WTC11 (cell line): ENCODE measurements around the gene CCL17. TPM values are rescaled to one million over a fixed set of nuclear protein-coding genes. Genes with fewer than 3 reads are reported as not detected.

Experiments used
- ATAC-seq: fragments of 200-7000 bp; cut with Tn5 transposase; 2 replicates; pipeline ENCODE4 v1.10.0; 2021; ENCODE audit warnings: mild to moderate bottlenecking, moderate library complexity
- CTCF ChIA-PET: fragments of 300-600 bp; sonication (Branson Sonifier 250); formaldehyde crosslinking; loops from one replicate; lab custom pipeline; 2021; ENCODE audit warnings: antibody characterized with exemption; lab: Charles Lee
- POLR2A ChIA-PET: fragments of 350-600 bp; sonication (Branson Sonifier 250); formaldehyde crosslinking; loops from one replicate; lab custom pipeline; 2021; ENCODE audit warnings: antibody characterized with exemption; lab: Charles Lee
- DNase-seq: peaks from one replicate; pipeline ENCODE4 v3.0.0; 2021; ENCODE audit warnings: low spot score
- H3K27ac Mint-ChIP-seq: 2 replicates; pipeline ENCODE4 v1.8.0; 2021; ENCODE audit warnings: mixed read lengths
- H3K27me3 Mint-ChIP-seq: 2 replicates; pipeline ENCODE4 v1.8.0; 2021; ENCODE audit warnings: low read depth, mild to moderate bottlenecking, moderate library complexity, mixed read lengths
- H3K36me3 Mint-ChIP-seq: 2 replicates; pipeline ENCODE4 v1.8.0; 2021; ENCODE audit warnings: mixed read lengths
- H3K4me1 Mint-ChIP-seq: 2 replicates; pipeline ENCODE4 v1.8.0; 2022; ENCODE audit warnings: mixed read lengths
- H3K4me3 Mint-ChIP-seq: 2 replicates; pipeline ENCODE4 v1.8.0; 2021; ENCODE audit warnings: mild to moderate bottlenecking, moderate library complexity, mixed read lengths
- H3K9me3 Mint-ChIP-seq: 2 replicates; pipeline ENCODE4 v1.8.0; 2021; ENCODE audit warnings: mixed read lengths
- ATF6 ChIP-seq: sonication (generic); formaldehyde crosslinking; IDR thresholded peaks from 2 replicates; pipeline ENCODE4 v1.8.1; 2023; ENCODE audit warnings: mild to moderate bottlenecking, missing genetic modification reagents
- CBFB ChIP-seq: sonication (generic); formaldehyde crosslinking; IDR thresholded peaks from 2 replicates; pipeline ENCODE4 v1.8.1; 2022; ENCODE audit warnings: mild to moderate bottlenecking, low read depth, missing genetic modification reagents
- EMX1 ChIP-seq: fragments of 250-450 bp; sonication (Bioruptor Pico); IDR thresholded peaks from 2 replicates; pipeline ENCODE4 v1.8.0; 2021; ENCODE audit warnings: mild to moderate bottlenecking
- FOXK1 ChIP-seq: sonication (generic); formaldehyde crosslinking; IDR thresholded peaks from 2 replicates; pipeline ENCODE4 v1.8.0; 2022; ENCODE audit warnings: mild to moderate bottlenecking, moderate library complexity, missing genetic modification reagents
- GABPB1 ChIP-seq: sonication (generic); formaldehyde crosslinking; IDR thresholded peaks from 2 replicates; pipeline ENCODE4 v1.8.1; 2023; ENCODE audit warnings: mild to moderate bottlenecking, missing genetic modification reagents
- GTF2I ChIP-seq: fragments of 250-450 bp; sonication (Bioruptor Pico); conservative IDR thresholded peaks from 2 replicates; pipeline ENCODE4 v1.4.0; 2021; ENCODE audit warnings: mild to moderate bottlenecking
- HMGA2 ChIP-seq: fragments of 250-450 bp; sonication (Bioruptor Pico); IDR thresholded peaks from 2 replicates; pipeline ENCODE4 v1.4.0; 2021; ENCODE audit warnings: mild to moderate bottlenecking, moderate library complexity
- IRF1 ChIP-seq: sonication (generic); formaldehyde crosslinking; IDR thresholded peaks from 2 replicates; pipeline ENCODE4 v1.8.0; 2023; ENCODE audit warnings: missing genetic modification reagents
- IRF2 ChIP-seq: sonication (generic); formaldehyde crosslinking; IDR thresholded peaks from 2 replicates; pipeline ENCODE4 v1.8.0; 2022; ENCODE audit warnings: low read depth, missing genetic modification reagents, borderline replicate concordance
- JAZF1 ChIP-seq: fragments of 250-450 bp; sonication (Bioruptor Pico); IDR thresholded peaks from 2 replicates; pipeline ENCODE4 v1.9.0; 2021; ENCODE audit warnings: moderate library complexity, mild to moderate bottlenecking, inconsistent platforms
- JUN ChIP-seq: sonication (generic); formaldehyde crosslinking; IDR thresholded peaks from 2 replicates; pipeline ENCODE4 v1.8.0; 2023; ENCODE audit warnings: mild to moderate bottlenecking, missing genetic modification reagents
- KAT7 ChIP-seq: sonication (generic); formaldehyde crosslinking; IDR thresholded peaks from 2 replicates; pipeline ENCODE4 v1.8.1; 2023; ENCODE audit warnings: missing genetic modification reagents, mild to moderate bottlenecking, borderline replicate concordance
- NFATC4 ChIP-seq: fragments of 250-450 bp; sonication (Bioruptor Pico); IDR thresholded peaks from 2 replicates; pipeline ENCODE4 v1.9.0; 2021; ENCODE audit warnings: mild to moderate bottlenecking
- NR2C2 ChIP-seq: sonication (generic); formaldehyde crosslinking; IDR thresholded peaks from 2 replicates; pipeline ENCODE4 v1.8.0; 2022; ENCODE audit warnings: mild to moderate bottlenecking, missing genetic modification reagents
- NR3C1 ChIP-seq: sonication (generic); formaldehyde crosslinking; conservative IDR thresholded peaks from 2 replicates; pipeline ENCODE4 v1.8.1; 2023; ENCODE audit warnings: low read depth, mild to moderate bottlenecking, missing genetic modification reagents
- OVOL2 ChIP-seq: fragments of 250-450 bp; sonication (Bioruptor Pico); IDR thresholded peaks from 2 replicates; pipeline ENCODE4 v1.9.0; 2021; ENCODE audit warnings: mild to moderate bottlenecking, borderline replicate concordance
- PRRX2 ChIP-seq: fragments of 250-450 bp; sonication (Bioruptor Pico); IDR thresholded peaks from 2 replicates; pipeline ENCODE4 v1.8.0; 2021; ENCODE audit warnings: mild to moderate bottlenecking
- SMAD4 ChIP-seq: sonication (generic); formaldehyde crosslinking; IDR thresholded peaks from 2 replicates; pipeline ENCODE4 v1.8.0; 2022; ENCODE audit warnings: mild to moderate bottlenecking, missing genetic modification reagents
- SOX15 ChIP-seq: fragments of 250-450 bp; sonication (Bioruptor Pico); IDR thresholded peaks from 2 replicates; pipeline ENCODE4 v1.9.0; 2021; ENCODE audit warnings: mild to moderate bottlenecking
- TCF7 ChIP-seq: sonication (generic); formaldehyde crosslinking; IDR thresholded peaks from 2 replicates; pipeline ENCODE4 v1.8.0; 2022; ENCODE audit warnings: mild to moderate bottlenecking, low read depth, missing genetic modification reagents, moderate library complexity
- TEAD1 ChIP-seq: sonication (generic); formaldehyde crosslinking; IDR thresholded peaks from 2 replicates; pipeline ENCODE4 v1.8.0; 2022; ENCODE audit warnings: mild to moderate bottlenecking, missing genetic modification reagents
- TP53 ChIP-seq: sonication (generic); formaldehyde crosslinking; IDR thresholded peaks from 2 replicates; pipeline ENCODE4 v1.8.1; 2023; ENCODE audit warnings: mild to moderate bottlenecking, missing genetic modification reagents
- ZBTB21 ChIP-seq: sonication (generic); formaldehyde crosslinking; IDR thresholded peaks from 2 replicates; pipeline ENCODE4 v1.8.1; 2023; ENCODE audit warnings: mild to moderate bottlenecking, missing genetic modification reagents, borderline replicate concordance
- ZMAT4 ChIP-seq: fragments of 250-450 bp; sonication (Bioruptor Pico); IDR thresholded peaks from 2 replicates; pipeline ENCODE4 v1.9.0; 2021; ENCODE audit warnings: mild to moderate bottlenecking
- ZNF232 ChIP-seq: sonication (generic); formaldehyde crosslinking; IDR thresholded peaks from 2 replicates; pipeline ENCODE4 v1.8.0; 2022; ENCODE audit warnings: mild to moderate bottlenecking, missing genetic modification reagents
- ZNF263 ChIP-seq: sonication (generic); formaldehyde crosslinking; IDR thresholded peaks from 2 replicates; pipeline ENCODE4 v1.8.1; 2022; ENCODE audit warnings: low read depth, mild to moderate bottlenecking, moderate library complexity, missing genetic modification reagents
- ZNF281 ChIP-seq: sonication (generic); formaldehyde crosslinking; IDR thresholded peaks from 2 replicates; pipeline ENCODE4 v1.8.0; 2023; ENCODE audit warnings: mild to moderate bottlenecking, missing genetic modification reagents
- ZNF396 ChIP-seq: fragments of 250-450 bp; sonication (Bioruptor Pico); IDR thresholded peaks from 2 replicates; pipeline ENCODE4 v1.8.0; 2021; ENCODE audit warnings: mild to moderate bottlenecking, moderate library complexity, borderline replicate concordance
- ZNF416 ChIP-seq: fragments of 250-450 bp; sonication (Bioruptor Pico); IDR thresholded peaks from 2 replicates; pipeline ENCODE4 v1.9.0; 2021; ENCODE audit warnings: mild to moderate bottlenecking, inconsistent platforms
- total RNA-seq: library from RNA; stranded (reverse); gene quantifications from 3 replicates; pipeline ENCODE4 v1.2.3, GENCODE V29; 2021
- TF ChIP-seq, protein P1 (sequence below): fragments of 200-600 bp; IDR thresholded peaks from 2 replicates; pipeline ENCODE4 v1.8.0; 2022; ENCODE audit warnings: antibody characterized with exemption

The CCL17 gene
- total RNA-seq, 1 experiment from 2014 or later: not detected

GRCh38 chr16:57430955-57431354, 26.4 kb downstream of the CCL17 start:
- no peak for ATAC-seq
- no peaks in the 10 kb centered on the region for H3K4me1 Mint-ChIP-seq

DNA sequence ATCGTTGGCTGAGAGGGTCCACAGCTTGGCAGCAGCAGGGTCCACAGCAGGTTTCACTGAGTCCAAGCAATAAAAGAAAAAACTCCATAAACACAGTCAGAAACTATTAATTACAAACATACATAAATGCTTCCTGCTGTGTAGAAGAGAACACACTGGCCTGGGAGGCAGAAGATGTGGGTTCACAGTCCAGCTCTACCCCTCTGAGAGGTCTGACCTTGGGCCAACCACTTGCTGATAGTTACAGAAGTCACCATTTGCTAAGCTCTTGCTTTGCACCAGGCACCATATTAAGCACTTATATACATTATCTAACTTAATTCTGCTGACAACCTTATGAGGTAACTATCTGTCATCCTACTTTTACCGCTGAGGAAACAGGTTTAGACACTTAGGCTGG, 27.9 kb downstream of the CCL17 start:
- H3K36me3 Mint-ChIP-seq: peaks cover 76% of the 10 kb centered on the region
- H3K27ac Mint-ChIP-seq: no peak overlapping the region
- H3K9me3 Mint-ChIP-seq: no peaks in the 10 kb centered on the region
- POLR2A ChIA-PET: interaction anchor here (0.6 kb wide), 1 partner anchor 189 kb away, joined by 4 read pairs; no protein-coding TSS in a partner anchor
- CTCF ChIA-PET: no interaction called here
- H3K27me3 Mint-ChIP-seq: no peaks in the 10 kb centered on the region
- H3K4me3 Mint-ChIP-seq: no peak overlapping the region
- H3K4me1 Mint-ChIP-seq: no peaks in the 10 kb centered on the region
- ATAC-seq (no peak), DNase-seq (no peak)
- TF ChIP-seq CBFB (no peak), NR3C1 (CRISPR knock-in tag) (no peak), SOX15 (CRISPR knock-in tag) (no peak), OVOL2 (no peak), ATF6 (CRISPR knock-in tag) (no peak), PRRX2 (CRISPR knock-in tag) (no peak), TEAD1 (no peak), NFATC4 (CRISPR knock-in tag) (no peak), TCF7 (CRISPR knock-in tag) (no peak), ZNF263 (no peak), TP53 (CRISPR knock-in tag) (no peak), IRF2 (CRISPR knock-in tag) (no peak), HMGA2 (CRISPR knock-in tag) (no peak)

More at GRCh38 chr16:57430955-57431354, 26.4 kb downstream of the CCL17 start:
- ChIA-PET CTCF (interaction anchor here (0.5 kb wide), 1 partner anchor 15 kb away, joined by 6 read pairs; no protein-coding TSS in a partner anchor), POLR2A (no interaction called here)
- DNase-seq: no peak
- TF ChIP-seq EMX1 (no peak), JUN (no peak), ZNF396 (CRISPR knock-in tag) (no peak), ZNF416 (CRISPR knock-in tag) (no peak), NR2C2 (CRISPR knock-in tag) (no peak), JAZF1 (CRISPR knock-in tag) (no peak), OVOL2 (no peak), ZMAT4 (no peak), IRF1 (CRISPR knock-in tag) (no peak), FOXK1 (no peak), SMAD4 (CRISPR knock-in tag) (no peak), GTF2I (CRISPR knock-in tag) (no peak), ZBTB21 (CRISPR knock-in tag) (no peak), KAT7 (CRISPR knock-in tag) (no peak), ZNF281 (CRISPR knock-in tag) (no peak), GABPB1 (no peak), ZNF232 (CRISPR knock-in tag) (no peak)
- TF ChIP-seq, protein P1, sequence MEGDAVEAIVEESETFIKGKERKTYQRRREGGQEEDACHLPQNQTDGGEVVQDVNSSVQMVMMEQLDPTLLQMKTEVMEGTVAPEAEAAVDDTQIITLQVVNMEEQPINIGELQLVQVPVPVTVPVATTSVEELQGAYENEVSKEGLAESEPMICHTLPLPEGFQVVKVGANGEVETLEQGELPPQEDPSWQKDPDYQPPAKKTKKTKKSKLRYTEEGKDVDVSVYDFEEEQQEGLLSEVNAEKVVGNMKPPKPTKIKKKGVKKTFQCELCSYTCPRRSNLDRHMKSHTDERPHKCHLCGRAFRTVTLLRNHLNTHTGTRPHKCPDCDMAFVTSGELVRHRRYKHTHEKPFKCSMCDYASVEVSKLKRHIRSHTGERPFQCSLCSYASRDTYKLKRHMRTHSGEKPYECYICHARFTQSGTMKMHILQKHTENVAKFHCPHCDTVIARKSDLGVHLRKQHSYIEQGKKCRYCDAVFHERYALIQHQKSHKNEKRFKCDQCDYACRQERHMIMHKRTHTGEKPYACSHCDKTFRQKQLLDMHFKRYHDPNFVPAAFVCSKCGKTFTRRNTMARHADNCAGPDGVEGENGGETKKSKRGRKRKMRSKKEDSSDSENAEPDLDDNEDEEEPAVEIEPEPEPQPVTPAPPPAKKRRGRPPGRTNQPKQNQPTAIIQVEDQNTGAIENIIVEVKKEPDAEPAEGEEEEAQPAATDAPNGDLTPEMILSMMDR: no peak
- H3K4me3 Mint-ChIP-seq: no peak overlapping the region
- H3K27ac Mint-ChIP-seq: no peak overlapping the region
- H3K27me3 Mint-ChIP-seq: no peaks in the 10 kb centered on the region
- no peaks in the 10 kb centered on the region for H3K9me3 Mint-ChIP-seq
- H3K36me3 Mint-ChIP-seq: peaks cover 75% of the 10 kb centered on the region
